ENCODE measurements around the gene NR4A2. TPM values are rescaled to one million over a fixed set of nuclear protein-coding genes. Genes with fewer than 3 reads are reported as not detected.

The NR4A2 gene
- polyA plus RNA-seq, 6 donors from 2014 or later = 39.7 to 95.8 (median 56.0) TPM

DNA sequence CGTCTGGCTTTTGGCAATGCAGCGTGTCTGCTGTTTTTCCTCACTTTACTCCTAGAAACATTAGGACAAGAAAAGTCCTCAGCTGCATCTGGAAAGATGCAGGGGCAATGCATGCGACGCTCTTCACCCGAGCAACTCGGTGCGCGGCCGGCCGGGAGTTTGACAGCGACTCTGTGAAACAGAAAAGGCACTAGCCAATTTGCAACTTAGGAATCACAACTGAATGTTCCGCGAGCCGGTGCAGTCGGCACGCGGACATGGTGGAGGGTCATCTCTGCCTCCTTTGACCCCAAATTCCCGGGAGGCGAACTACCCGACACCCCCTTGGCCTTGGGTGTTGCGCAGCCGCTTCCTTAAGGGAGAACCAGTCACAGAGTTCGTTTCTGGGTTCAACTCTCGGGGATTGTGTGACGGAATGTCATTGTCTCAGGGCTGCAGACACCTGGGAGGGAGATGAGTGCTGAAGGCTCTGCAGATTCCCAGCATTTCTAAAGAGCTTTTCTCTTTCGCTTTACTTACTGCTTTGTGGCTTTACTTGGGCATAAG, 9.8 kb downstream of the NR4A2 start:
- H3K9me3 Mint-ChIP-seq = peaks cover 0 to 15% (median 4%) of the 10 kb centered on the region in 7 donors
- peak overlapping the region in 5 of 6 donors; percentile 22 to 92 (median 71) for H3K27ac Mint-ChIP-seq
- peaks cover 83 to 92% (median 84%) of the 10 kb centered on the region in 3 donors for H3K27me3 Mint-ChIP-seq
- H3K4me1 Mint-ChIP-seq = peaks cover 40 to 49% (median 44%) of the 10 kb centered on the region in 3 donors
- DNase-seq (peak; percentile 30), ATAC-seq (ENCODE audit: low read depth in 2 of 2) (no peak)
- H3K4me3 Mint-ChIP-seq = peak overlapping the region; percentile 67 to 84 (median 78)
- peaks cover 6 to 8% of the 10 kb centered on the region in 2 donors for H3K36me3 Mint-ChIP-seq

- H3K27me3 Mint-ChIP-seq = peaks cover 83 to 92% (median 84%) of the 10 kb centered on the region in 3 donors
- H3K36me3 Mint-ChIP-seq = peaks cover 6 to 8% of the 10 kb centered on the region in 2 donors
- H3K4me1 Mint-ChIP-seq = peaks cover 34 to 46% (median 44%) of the 10 kb centered on the region in 3 donors
- H3K4me3 Mint-ChIP-seq = peak overlapping the region; percentile 67 to 84 (median 78)
- H3K9me3 Mint-ChIP-seq = peaks cover 0 to 15% (median 4%) of the 10 kb centered on the region in 7 donors
- peak in 1 of 2 donors; percentile 17 for ATAC-seq (ENCODE audit: low read depth in 2 of 2)
- peak; percentile 32 for DNase-seq
- H3K27ac Mint-ChIP-seq = peak overlapping the region in 4 of 6 donors; percentile 23 to 92 (median 74)
Observed at GRCh38 chr2:156322051-156322685, 10.4 kb downstream of the NR4A2 start.

DNA sequence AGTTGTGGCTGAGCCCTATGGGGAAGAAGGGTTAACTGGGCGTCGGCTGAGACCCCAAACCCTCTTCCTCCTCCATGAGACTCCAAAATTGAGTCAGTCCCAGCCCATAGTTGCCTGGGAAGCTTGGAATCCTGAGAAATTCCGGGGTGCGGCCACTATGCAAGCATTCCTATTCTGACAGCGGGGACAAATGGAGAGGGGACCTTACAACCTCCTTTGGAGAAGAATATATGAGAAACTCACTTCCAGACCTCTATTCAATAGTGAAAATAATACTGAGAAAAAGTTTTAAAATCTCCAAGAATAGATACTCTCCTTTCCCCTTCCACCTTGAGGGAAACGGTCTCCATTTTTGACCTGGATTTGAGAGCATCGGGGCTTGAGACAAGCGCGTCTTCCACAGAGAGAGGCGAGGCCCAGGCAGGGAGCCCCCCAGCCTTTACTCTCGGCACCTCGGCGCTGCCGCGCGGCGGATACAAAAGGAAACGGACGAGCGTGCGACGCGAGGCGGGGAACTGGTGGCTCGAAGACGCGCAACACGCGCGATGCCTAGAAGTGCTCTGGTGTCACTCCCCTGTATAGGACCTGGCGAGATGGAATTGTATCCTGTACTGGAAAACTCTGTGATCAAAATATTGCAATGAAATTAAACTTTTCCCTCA, 11.1 kb downstream of the NR4A2 start:
- DNase-seq = peak; percentile 37
- Mint-ChIP-seq H3K4me1 (peaks cover 29 to 43% (median 40%) of the 10 kb centered on the region in 3 donors), H3K9me3 (peaks cover 0 to 15% (median 4%) of the 10 kb centered on the region in 7 donors), H3K27me3 (peaks cover 78 to 86% (median 79%) of the 10 kb centered on the region in 3 donors), H3K36me3 (peaks cover 6 to 8% of the 10 kb centered on the region in 2 donors), H3K27ac (peak overlapping the region in 5 of 6 donors; percentile 23 to 92 (median 64)), H3K4me3 (peak overlapping the region; percentile 67 to 84 (median 76))
- ATAC-seq (ENCODE audit: low read depth in 2 of 2) = peak; percentile 22 to 43

- peak overlapping the region; percentile 24 to 86 (median 75) for H3K4me3 Mint-ChIP-seq
- DNase-seq (peak; percentile 8), ATAC-seq (ENCODE audit: low read depth in 2 of 2) (no peak)
- H3K4me1 Mint-ChIP-seq = peaks cover 28 to 40% (median 40%) of the 10 kb centered on the region in 3 donors
- peak overlapping the region in 4 of 6 donors; percentile 18 to 92 (median 56) for H3K27ac Mint-ChIP-seq
- H3K36me3 Mint-ChIP-seq = peaks cover 0 to 3% of the 10 kb centered on the region in 2 donors
- peaks cover 0 to 15% (median 2%) of the 10 kb centered on the region in 7 donors for H3K9me3 Mint-ChIP-seq
- H3K27me3 Mint-ChIP-seq = peaks cover 76 to 84% (median 76%) of the 10 kb centered on the region in 3 donors
Observed at GRCh38 chr2:156320486-156321098, 11.9 kb downstream of the NR4A2 start.

GRCh38 chr2:156319811-156320485, 12.6 kb downstream of the NR4A2 start:
- Mint-ChIP-seq H3K36me3 (no peaks in the 10 kb centered on the region), H3K27me3 (peaks cover 71 to 81% (median 71%) of the 10 kb centered on the region in 3 donors), H3K4me1 (peaks cover 28 to 40% (median 40%) of the 10 kb centered on the region in 3 donors), H3K27ac (peak overlapping the region in 4 of 6 donors; percentile 10 to 90 (median 86)), H3K9me3 (peaks cover 0 to 15% (median 2%) of the 10 kb centered on the region in 7 donors), H3K4me3 (peak overlapping the region; percentile 49 to 86 (median 70))
- peak; percentile 10 to 18 for ATAC-seq (ENCODE audit: low read depth in 2 of 2)
- DNase-seq = no peak

DNA sequence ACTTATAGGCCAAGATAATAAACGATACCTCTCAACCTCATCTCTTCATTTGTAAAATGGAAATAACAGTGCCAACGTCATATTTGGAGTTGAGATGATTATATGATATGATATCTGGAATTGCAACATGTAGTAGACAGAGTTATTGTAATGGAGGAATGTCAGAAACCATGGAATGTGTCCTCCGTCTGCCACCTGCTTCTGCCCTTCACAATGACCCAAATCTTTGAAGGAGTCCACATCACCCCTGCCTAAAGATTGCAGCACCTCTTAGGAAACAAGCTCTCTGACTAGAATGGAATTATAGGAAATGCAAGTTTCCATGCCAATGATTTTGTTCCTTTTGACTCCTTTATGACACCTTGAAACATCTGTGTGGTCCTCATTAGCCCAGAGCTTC, 14.9 kb downstream of the NR4A2 start:
- H3K4me1 Mint-ChIP-seq = peaks cover 20 to 32% (median 30%) of the 10 kb centered on the region in 3 donors
- no peak overlapping the region for H3K27ac Mint-ChIP-seq
- H3K36me3 Mint-ChIP-seq = no peaks in the 10 kb centered on the region
- peaks cover 0 to 10% (median 2%) of the 10 kb centered on the region in 7 donors for H3K9me3 Mint-ChIP-seq
- ATAC-seq (ENCODE audit: low read depth in 2 of 2) = no peak
- DNase-seq = no peak
- peaks cover 64 to 78% (median 67%) of the 10 kb centered on the region in 3 donors for H3K27me3 Mint-ChIP-seq
- peak overlapping the region in 1 of 8 donors; percentile 0 for H3K4me3 Mint-ChIP-seq

DNA sequence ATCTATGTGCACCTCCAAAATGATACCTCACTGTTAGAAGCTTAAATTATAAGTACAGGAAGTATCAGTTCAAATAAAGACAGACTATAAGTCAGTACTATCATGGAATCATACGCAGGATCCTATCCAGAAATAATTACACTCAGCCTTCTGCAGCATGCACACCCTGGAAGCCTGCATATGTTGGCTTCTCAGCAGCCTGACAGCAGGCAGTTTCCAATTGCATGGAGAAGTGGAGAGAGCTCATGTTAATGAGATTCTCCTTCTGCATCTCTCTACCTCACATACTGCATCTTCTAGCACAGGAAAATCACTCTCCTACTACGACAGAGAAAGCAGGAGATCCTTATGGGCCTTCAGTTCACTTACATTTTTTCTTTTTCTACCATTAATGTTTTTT, 20.5 kb downstream of the NR4A2 start:
- Mint-ChIP-seq H3K9me3 (no peaks in the 10 kb centered on the region), H3K27ac (no peak overlapping the region), H3K27me3 (peaks cover 40 to 45% (median 45%) of the 10 kb centered on the region in 3 donors), H3K36me3 (no peaks in the 10 kb centered on the region), H3K4me3 (no peak overlapping the region), H3K4me1 (peaks cover 0 to 2% (median 0%) of the 10 kb centered on the region in 3 donors)
- no peak for DNase-seq
- no peak for ATAC-seq (ENCODE audit: low read depth in 2 of 2)

- no peak for DNase-seq
- Mint-ChIP-seq H3K27ac (no peak overlapping the region), H3K4me1 (peaks cover 0 to 10% (median 2%) of the 10 kb centered on the region in 3 donors), H3K27me3 (peaks cover 40 to 50% (median 47%) of the 10 kb centered on the region in 3 donors), H3K4me3 (no peak overlapping the region), H3K9me3 (peaks cover 0 to 2% (median 0%) of the 10 kb centered on the region in 7 donors), H3K36me3 (no peaks in the 10 kb centered on the region)
- ATAC-seq (ENCODE audit: low read depth in 2 of 2) = no peak
Observed at GRCh38 chr2:156310773-156311172, 21.7 kb downstream of the NR4A2 start.

- Mint-ChIP-seq H3K4me1 (peaks cover 0 to 11% (median 3%) of the 10 kb centered on the region in 3 donors), H3K9me3 (peaks cover 0 to 2% (median 0%) of the 10 kb centered on the region in 7 donors), H3K27ac (no peak overlapping the region), H3K27me3 (peaks cover 42 to 54% (median 51%) of the 10 kb centered on the region in 3 donors), H3K36me3 (no peaks in the 10 kb centered on the region), H3K4me3 (no peak overlapping the region)
- ATAC-seq (ENCODE audit: low read depth in 2 of 2) = no peak
- no peak for DNase-seq
Observed at GRCh38 chr2:156309917-156310316, 22.6 kb downstream of the NR4A2 start.

DNA sequence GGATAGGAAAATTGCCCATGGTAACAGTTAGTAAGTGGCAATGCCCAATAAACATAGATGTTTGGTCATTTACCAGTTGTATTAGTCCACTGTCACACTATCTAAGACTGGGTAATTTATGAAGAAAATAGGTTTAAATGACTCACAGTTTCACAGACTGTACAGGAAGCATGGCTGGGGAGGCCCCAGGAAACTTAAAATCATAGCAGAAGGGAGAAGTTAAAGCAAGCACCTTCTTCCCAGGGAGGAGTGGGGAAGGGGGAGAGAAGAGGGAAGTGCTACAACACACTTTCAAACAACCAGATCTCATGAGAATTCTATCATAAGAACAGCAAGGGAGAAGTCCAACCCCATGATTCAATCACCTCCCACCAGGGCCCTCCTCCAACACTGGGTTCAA, 23.4 kb downstream of the NR4A2 start:
- Mint-ChIP-seq H3K36me3 (no peaks in the 10 kb centered on the region), H3K27me3 (peaks cover 43 to 58% (median 54%) of the 10 kb centered on the region in 3 donors), H3K27ac (peak overlapping the region in 1 of 6 donors; percentile 90), H3K4me1 (peaks cover 0 to 11% (median 3%) of the 10 kb centered on the region in 3 donors), H3K4me3 (no peak overlapping the region), H3K9me3 (peaks cover 0 to 2% (median 0%) of the 10 kb centered on the region in 7 donors)
- no peak for DNase-seq
- ATAC-seq (ENCODE audit: low read depth in 2 of 2) = no peak

GRCh38 chr2:156306821-156307220, 25.7 kb downstream of the NR4A2 start:
- Mint-ChIP-seq H3K9me3 (peaks cover 0 to 4% (median 0%) of the 10 kb centered on the region in 7 donors), H3K27me3 (peaks cover 30 to 43% (median 42%) of the 10 kb centered on the region in 3 donors), H3K36me3 (no peaks in the 10 kb centered on the region), H3K4me1 (peaks cover 0 to 11% (median 3%) of the 10 kb centered on the region in 3 donors), H3K27ac (no peak overlapping the region), H3K4me3 (no peak overlapping the region)
- no peak for DNase-seq
- ATAC-seq (ENCODE audit: low read depth in 2 of 2) = no peak

- Mint-ChIP-seq H3K27ac (no peak overlapping the region), H3K4me1 (peaks cover 0 to 11% (median 3%) of the 10 kb centered on the region in 3 donors), H3K4me3 (no peak overlapping the region), H3K36me3 (peaks cover under 1 to 2% of the 10 kb centered on the region in 2 donors), H3K27me3 (peaks cover 34 to 43% (median 40%) of the 10 kb centered on the region in 3 donors), H3K9me3 (peaks cover 0 to 4% (median under 1%) of the 10 kb centered on the region in 7 donors)
- no peak for DNase-seq
- ATAC-seq (ENCODE audit: low read depth in 2 of 2) = no peak
Observed at GRCh38 chr2:156305121-156305520, 27.4 kb downstream of the NR4A2 start.

All from naive B cell (primary cell).